Brain microvascular endothelial cell (primary cell): Measurements from ENCODE around the gene RNF217.

Source experiments
- DNase-seq: peaks from one replicate; pipeline ENCODE4 v3.0.0-alpha.2; 2020
- H3K27ac ChIP-seq: fragments of 250-450 bp; sonication (Bioruptor Pico); 2 replicates; pipeline ENCODE4 v1.5.1; 2020; ENCODE audit warnings: mild to moderate bottlenecking, moderate library complexity
- H3K27me3 ChIP-seq: fragments of 250-450 bp; sonication (Bioruptor Pico); replicated peaks from 2 replicates; pipeline ENCODE4 v1.5.1; 2020; ENCODE audit warnings: mild to moderate bottlenecking
- H3K36me3 ChIP-seq: fragments of 250-450 bp; sonication (Bioruptor Pico); replicated peaks from 2 replicates; pipeline ENCODE4 v1.5.1; 2020; ENCODE audit warnings: mild to moderate bottlenecking
- H3K4me3 ChIP-seq: 2 replicates; pipeline ENCODE4 v1.5.1; 2011; ENCODE audit warnings: low read depth, mild to moderate bottlenecking, control low read depth, low read length, moderate library complexity
- CTCF ChIP-seq: IDR thresholded peaks from 2 replicates; pipeline ENCODE4 v1.5.1; 2011; ENCODE audit warnings: low read depth, mild to moderate bottlenecking, moderate library complexity, low read length, control low read depth, inconsistent platforms; ENCODE audit errors: missing control alignments
- in situ Hi-C: cut with HindIII; loops from 2 replicates; pipeline ENCODE4 v1.10.0; 2017; ENCODE audit warnings: low sequenced_read_pairs, low pct_ligation_motif_present

RNF217 gene

GRCh38 chr6:125014661-125014957 lies 52.4 kb downstream of the RNF217 start:
- no peaks in the 10 kb centered on the region for H3K27me3 ChIP-seq
- peak overlapping the region; percentile 68 for H3K27ac ChIP-seq
- H3K36me3 ChIP-seq, result no peaks in the 10 kb centered on the region
- H3K4me3 ChIP-seq, result no peak overlapping the region
- in situ Hi-C loops, result no loop called here
- no peak for DNase-seq
- TF ChIP-seq CTCF, result no peak

- Histone ChIP-seq H3K27me3 (no peaks in the 10 kb centered on the region), H3K4me3 (no peak overlapping the region), H3K36me3 (no peaks in the 10 kb centered on the region), H3K27ac (peak overlapping the region; percentile 68)
- TF ChIP-seq CTCF, result no peak
- in situ Hi-C loops, result no loop called here
- no peak for DNase-seq
Measured at GRCh38 chr6:125015152-125015551, 52.9 kb downstream of the RNF217 start.

GRCh38 chr6:125018136-125018535 lies 55.9 kb downstream of the RNF217 start:
- no peaks in the 10 kb centered on the region for H3K36me3 ChIP-seq
- in situ Hi-C loops, result no loop called here
- DNase-seq, result no peak
- no peak overlapping the region for H3K27ac ChIP-seq
- H3K27me3 ChIP-seq, result no peaks in the 10 kb centered on the region
- H3K4me3 ChIP-seq, result no peak overlapping the region
- no peak for TF ChIP-seq CTCF

GRCh38 chr6:125019281-125019680 lies 57.0 kb downstream of the RNF217 start:
- in situ Hi-C loops, result no loop called here

GRCh38 chr6:125019918-125020317 lies 57.7 kb downstream of the RNF217 start:
- H3K4me3 ChIP-seq, result no peak overlapping the region
- no peaks in the 10 kb centered on the region for H3K36me3 ChIP-seq
- TF ChIP-seq CTCF, result no peak
- H3K27me3 ChIP-seq, result no peaks in the 10 kb centered on the region
- H3K27ac ChIP-seq, result no peak overlapping the region
- in situ Hi-C loops, result no loop called here
- DNase-seq, result no peak

More at GRCh38 chr6:125019281-125019680, 57.0 kb downstream of the RNF217 start:
- no peaks in the 10 kb centered on the region for H3K27me3 ChIP-seq
- no peak for TF ChIP-seq CTCF
- no peak for DNase-seq
- no peaks in the 10 kb centered on the region for H3K36me3 ChIP-seq
- H3K27ac ChIP-seq, result no peak overlapping the region
- no peak overlapping the region for H3K4me3 ChIP-seq

- Histone ChIP-seq H3K4me3 (no peak overlapping the region), H3K27ac (no peak overlapping the region), H3K27me3 (no peaks in the 10 kb centered on the region), H3K36me3 (no peaks in the 10 kb centered on the region)
- in situ Hi-C loops, result no loop called here
- TF ChIP-seq CTCF, result no peak
- DNase-seq, result no peak
Measured at GRCh38 chr6:125020385-125020784, 58.1 kb downstream of the RNF217 start.
